ENCODE results near the gene ARID4A.
"Not testable (repeated sequence)": the region's sequence is repeated elsewhere in the genome, so short reads cannot be mapped to it uniquely, and the experiment has no call there.

Gene ARID4A

DNA sequence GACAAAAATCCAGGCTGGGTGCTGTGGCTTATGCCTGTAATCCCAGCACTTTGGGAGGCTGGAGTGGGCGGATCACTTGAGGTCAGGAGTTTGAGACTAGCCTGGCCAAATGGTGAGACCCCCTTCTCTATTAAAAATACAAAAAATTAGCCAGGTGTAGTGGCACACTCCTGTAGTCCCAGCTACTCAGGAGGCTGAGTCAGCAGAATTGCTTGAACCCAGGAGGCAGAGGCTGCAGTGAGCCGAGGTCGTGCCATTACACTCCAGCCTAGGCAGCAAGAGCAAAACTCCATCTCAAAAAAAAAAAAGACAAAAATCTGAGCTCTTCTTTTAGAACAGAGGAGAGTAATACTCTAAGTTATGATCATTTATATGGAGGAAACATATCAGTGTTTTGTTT is 45.2 kb downstream of the ARID4A start:
- H3K27me3 ChIP-seq (ENCODE audit: control insufficient read depth in 1 of 2, insufficient read depth in 2 of 2, low read length in 2 of 2), result not testable (repeated sequence)

DNA sequence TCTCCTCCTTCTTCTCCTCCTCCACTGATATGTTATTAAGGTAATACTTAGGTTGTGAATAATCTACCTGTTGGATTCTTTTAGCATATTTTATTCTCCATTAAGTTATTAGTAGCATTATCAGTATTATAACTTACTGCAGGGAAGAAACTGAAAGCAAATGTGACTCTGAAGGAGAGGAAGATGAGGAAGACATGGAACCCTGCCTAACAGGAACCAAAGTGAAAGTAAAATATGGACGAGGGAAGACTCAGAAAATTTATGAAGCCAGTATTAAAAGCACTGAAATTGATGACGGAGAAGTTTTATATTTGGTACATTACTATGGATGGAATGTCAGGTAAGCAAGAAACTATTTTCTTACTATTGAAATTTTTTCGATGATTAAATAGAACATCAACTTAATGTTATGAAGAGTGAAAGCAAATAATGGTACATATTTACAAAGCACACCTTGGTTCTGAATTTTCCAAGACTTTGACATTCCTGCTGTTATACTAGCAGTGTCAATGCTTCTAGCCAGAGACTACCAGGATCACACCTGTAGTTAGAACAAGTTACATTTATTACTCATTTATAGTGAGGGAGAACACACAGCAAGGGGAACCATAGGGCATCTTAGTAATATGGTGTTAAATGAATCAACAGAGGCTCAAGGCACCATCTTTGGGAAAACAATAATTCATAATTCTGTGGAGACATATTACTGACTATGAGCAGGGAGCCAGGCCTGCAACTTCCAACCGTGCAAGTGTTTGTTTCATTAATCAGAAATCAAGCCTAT is 55.4 kb downstream of the ARID4A start:
- Histone ChIP-seq H3K4me1 (ENCODE audit: control insufficient read depth in 1 of 2, insufficient read depth in 2 of 2, low read length in 2 of 2) (peaks cover 0 to 6% of the 10 kb centered on the region in 2 donors), H3K4me3 (ENCODE audit: low read depth in 1 of 2, low read length in 2 of 2) (peak overlapping the region; percentile 17 to 50), H3K9me3 (ENCODE audit: control insufficient read depth in 1 of 2, low read length in 2 of 2) (no peaks in the 10 kb centered on the region), H3K27me3 (ENCODE audit: control insufficient read depth in 1 of 2, insufficient read depth in 2 of 2, low read length in 2 of 2) (no peaks in the 10 kb centered on the region), H3K27ac (ENCODE audit: low read depth, low read length) (no peak overlapping the region), H3K36me3 (ENCODE audit: control insufficient read depth in 1 of 2, insufficient read depth in 2 of 2, low read length in 2 of 2) (peaks cover 6 to 56% of the 10 kb centered on the region in 2 donors), H3K9ac (ENCODE audit: low read depth in 1 of 2, low read length in 2 of 2) (peak overlapping the region in 1 of 2 donors; percentile 5)

More for the DNA sequence above, 45.2 kb downstream of the ARID4A start:
- not testable (repeated sequence) for H3K4me3 ChIP-seq (ENCODE audit: low read depth in 1 of 2, low read length in 2 of 2); H3K9me3 ChIP-seq (ENCODE audit: control insufficient read depth in 1 of 2, low read length in 2 of 2); H3K9ac ChIP-seq (ENCODE audit: low read depth in 1 of 2, low read length in 2 of 2); H3K4me1 ChIP-seq (ENCODE audit: control insufficient read depth in 1 of 2, insufficient read depth in 2 of 2, low read length in 2 of 2); H3K27ac ChIP-seq (ENCODE audit: low read depth, low read length)
- peaks cover 14 to 38% of the 10 kb centered on the region in 2 donors for H3K36me3 ChIP-seq (ENCODE audit: control insufficient read depth in 1 of 2, insufficient read depth in 2 of 2, low read length in 2 of 2)

DNA sequence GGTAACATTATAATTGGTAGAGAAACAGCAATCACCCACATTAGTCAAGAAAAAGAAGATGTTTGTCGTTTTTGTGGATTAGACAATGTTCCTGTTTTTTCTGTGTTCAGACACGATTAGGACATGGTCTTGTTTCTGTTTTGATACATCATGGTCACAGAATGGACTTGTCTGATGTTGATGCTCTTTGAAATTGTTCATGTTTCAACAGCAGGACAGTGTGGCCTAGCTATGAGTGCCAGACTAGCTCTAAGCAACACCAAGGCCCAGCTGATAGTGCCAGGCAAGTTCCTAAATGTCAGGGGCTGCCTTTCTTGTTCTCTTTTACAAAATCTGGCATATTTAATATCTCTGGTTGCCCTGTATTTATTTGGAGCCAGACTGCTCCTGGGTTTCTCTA is 56.5 kb downstream of the ARID4A start:
- Histone ChIP-seq H3K4me1 (ENCODE audit: control insufficient read depth in 1 of 2, insufficient read depth in 2 of 2, low read length in 2 of 2) (peaks cover 0 to 6% of the 10 kb centered on the region in 2 donors), H3K27me3 (ENCODE audit: control insufficient read depth in 1 of 2, insufficient read depth in 2 of 2, low read length in 2 of 2) (no peaks in the 10 kb centered on the region), H3K4me3 (ENCODE audit: low read depth in 1 of 2, low read length in 2 of 2) (no peak overlapping the region), H3K36me3 (ENCODE audit: control insufficient read depth in 1 of 2, insufficient read depth in 2 of 2, low read length in 2 of 2) (peaks cover 11 to 48% of the 10 kb centered on the region in 2 donors), H3K9me3 (ENCODE audit: control insufficient read depth in 1 of 2, low read length in 2 of 2) (no peaks in the 10 kb centered on the region), H3K27ac (ENCODE audit: low read depth, low read length) (no peak overlapping the region), H3K9ac (ENCODE audit: low read depth in 1 of 2, low read length in 2 of 2) (no peak overlapping the region)

DNA sequence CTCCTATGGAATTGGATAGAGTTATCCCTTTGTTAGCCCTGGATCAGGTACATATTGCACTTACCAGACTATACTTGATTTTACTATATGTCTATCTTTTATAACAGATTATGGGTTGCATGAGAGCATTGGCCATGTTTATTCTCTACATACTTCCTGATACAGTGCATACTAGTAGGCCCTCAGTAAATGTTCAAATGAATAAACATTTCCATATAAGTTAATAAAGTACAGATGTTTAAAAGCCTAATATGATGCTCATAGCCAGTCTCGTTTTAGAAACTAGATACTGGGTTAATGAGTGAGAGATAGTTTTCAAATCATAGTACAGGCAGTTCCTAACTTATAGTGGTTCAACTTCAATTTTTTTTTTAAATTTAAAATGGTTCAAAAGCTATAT is 57.9 kb downstream of the ARID4A start:
- Histone ChIP-seq H3K36me3 (ENCODE audit: control insufficient read depth in 1 of 2, insufficient read depth in 2 of 2, low read length in 2 of 2) (peaks cover 16 to 50% of the 10 kb centered on the region in 2 donors), H3K27me3 (ENCODE audit: control insufficient read depth in 1 of 2, insufficient read depth in 2 of 2, low read length in 2 of 2) (no peaks in the 10 kb centered on the region), H3K27ac (ENCODE audit: low read depth, low read length) (no peak overlapping the region)

DNA sequence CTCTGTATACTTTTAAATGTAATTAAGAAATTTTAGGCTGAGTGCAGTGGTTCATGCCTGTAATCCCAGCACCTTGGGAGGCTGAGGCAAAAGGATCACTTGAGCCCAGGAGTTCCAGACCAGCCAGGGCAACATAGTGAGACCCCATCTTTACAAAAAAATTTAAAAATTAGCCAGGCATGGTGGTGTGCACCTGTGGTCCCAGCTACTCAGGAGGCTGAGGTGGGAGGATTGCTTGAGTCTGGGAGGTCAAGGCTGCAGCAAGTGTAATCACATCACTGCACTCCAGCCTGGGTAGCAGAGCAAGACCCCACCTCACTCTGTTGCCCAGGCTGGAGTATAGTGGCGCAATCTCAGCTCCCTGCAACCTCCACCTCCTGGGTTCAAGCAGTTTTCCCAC is 63.9 kb downstream of the ARID4A start:
- H3K4me3 ChIP-seq (ENCODE audit: low read depth in 1 of 2, low read length in 2 of 2); H3K4me1 ChIP-seq (ENCODE audit: control insufficient read depth in 1 of 2, insufficient read depth in 2 of 2, low read length in 2 of 2); H3K27me3 ChIP-seq (ENCODE audit: control insufficient read depth in 1 of 2, insufficient read depth in 2 of 2, low read length in 2 of 2); H3K27ac ChIP-seq (ENCODE audit: low read depth, low read length); H3K9ac ChIP-seq (ENCODE audit: low read depth in 1 of 2, low read length in 2 of 2); H3K9me3 ChIP-seq (ENCODE audit: control insufficient read depth in 1 of 2, low read length in 2 of 2): not testable (repeated sequence)
- peaks cover 34 to 50% of the 10 kb centered on the region in 2 donors for H3K36me3 ChIP-seq (ENCODE audit: control insufficient read depth in 1 of 2, insufficient read depth in 2 of 2, low read length in 2 of 2)

More for the DNA sequence above, 57.9 kb downstream of the ARID4A start:
- H3K9me3 ChIP-seq (ENCODE audit: control insufficient read depth in 1 of 2, low read length in 2 of 2), result no peaks in the 10 kb centered on the region
- H3K9ac ChIP-seq (ENCODE audit: low read depth in 1 of 2, low read length in 2 of 2), result no peak overlapping the region
- H3K4me3 ChIP-seq (ENCODE audit: low read depth in 1 of 2, low read length in 2 of 2), result no peak overlapping the region
- peaks cover 0 to 6% of the 10 kb centered on the region in 2 donors for H3K4me1 ChIP-seq (ENCODE audit: control insufficient read depth in 1 of 2, insufficient read depth in 2 of 2, low read length in 2 of 2)

DNA sequence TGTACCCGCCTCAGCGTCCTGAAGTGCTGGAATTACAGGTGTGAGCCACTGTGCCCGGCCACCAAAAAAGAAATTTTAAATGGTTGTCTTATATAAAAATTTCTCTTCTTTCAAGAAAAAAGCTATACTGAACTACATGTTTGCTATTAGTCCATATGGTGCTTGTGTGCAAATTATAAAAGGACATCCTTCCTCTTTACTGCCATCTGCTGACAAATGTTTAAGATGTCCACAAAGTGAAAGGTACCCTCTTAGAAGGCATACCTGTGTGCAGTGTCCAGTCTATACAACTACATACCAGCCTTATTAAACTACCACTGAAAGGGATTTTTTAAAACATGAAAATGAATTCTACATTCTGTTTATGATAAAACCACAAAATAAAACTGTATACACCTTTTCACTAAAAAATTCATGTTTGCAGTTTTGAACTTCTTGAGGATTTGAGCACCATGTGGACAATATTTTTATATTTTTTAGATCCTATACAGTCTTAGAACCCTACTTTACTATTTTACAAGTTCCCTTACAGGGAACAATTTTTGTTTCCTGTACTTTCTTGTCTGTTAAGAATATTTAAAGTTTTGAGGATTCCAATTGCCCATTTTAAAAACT is 64.5 kb downstream of the ARID4A start:
- H3K27ac ChIP-seq (ENCODE audit: low read depth, low read length), result no peak overlapping the region
- H3K36me3 ChIP-seq (ENCODE audit: control insufficient read depth in 1 of 2, insufficient read depth in 2 of 2, low read length in 2 of 2), result peaks cover 40 to 55% of the 10 kb centered on the region in 2 donors
- H3K27me3 ChIP-seq (ENCODE audit: control insufficient read depth in 1 of 2, insufficient read depth in 2 of 2, low read length in 2 of 2), result no peaks in the 10 kb centered on the region
- H3K9ac ChIP-seq (ENCODE audit: low read depth in 1 of 2, low read length in 2 of 2), result no peak overlapping the region
- H3K4me1 ChIP-seq (ENCODE audit: control insufficient read depth in 1 of 2, insufficient read depth in 2 of 2, low read length in 2 of 2), result no peaks in the 10 kb centered on the region
- no peaks in the 10 kb centered on the region for H3K9me3 ChIP-seq (ENCODE audit: control insufficient read depth in 1 of 2, low read length in 2 of 2)
- no peak overlapping the region for H3K4me3 ChIP-seq (ENCODE audit: low read depth in 1 of 2, low read length in 2 of 2)

DNA sequence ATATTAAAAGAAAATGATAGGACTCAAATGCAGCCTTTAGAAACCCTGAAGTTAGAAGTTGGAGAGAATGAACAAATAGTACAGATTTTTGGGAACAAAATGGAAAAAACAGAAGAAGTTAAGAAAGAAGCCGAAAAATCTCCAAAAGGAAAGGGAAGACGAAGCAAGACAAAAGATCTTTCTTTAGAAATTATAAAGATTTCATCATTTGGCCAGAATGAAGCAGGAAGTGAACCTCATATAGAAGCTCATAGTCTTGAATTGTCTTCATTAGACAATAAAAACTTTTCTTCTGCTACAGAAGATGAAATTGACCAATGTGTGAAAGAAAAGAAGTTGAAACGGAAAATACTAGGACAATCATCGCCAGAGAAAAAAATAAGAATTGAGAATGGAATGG is 66.0 kb downstream of the ARID4A start:
- H3K27ac ChIP-seq (ENCODE audit: low read depth, low read length), result no peak overlapping the region
- H3K4me3 ChIP-seq (ENCODE audit: low read depth in 1 of 2, low read length in 2 of 2), result no peak overlapping the region
- no peaks in the 10 kb centered on the region for H3K4me1 ChIP-seq (ENCODE audit: control insufficient read depth in 1 of 2, insufficient read depth in 2 of 2, low read length in 2 of 2)
- no peaks in the 10 kb centered on the region for H3K9me3 ChIP-seq (ENCODE audit: control insufficient read depth in 1 of 2, low read length in 2 of 2)
- peaks cover 37 to 63% of the 10 kb centered on the region in 2 donors for H3K36me3 ChIP-seq (ENCODE audit: control insufficient read depth in 1 of 2, insufficient read depth in 2 of 2, low read length in 2 of 2)
- H3K27me3 ChIP-seq (ENCODE audit: control insufficient read depth in 1 of 2, insufficient read depth in 2 of 2, low read length in 2 of 2), result no peaks in the 10 kb centered on the region
- no peak overlapping the region for H3K9ac ChIP-seq (ENCODE audit: low read depth in 1 of 2, low read length in 2 of 2)

DNA sequence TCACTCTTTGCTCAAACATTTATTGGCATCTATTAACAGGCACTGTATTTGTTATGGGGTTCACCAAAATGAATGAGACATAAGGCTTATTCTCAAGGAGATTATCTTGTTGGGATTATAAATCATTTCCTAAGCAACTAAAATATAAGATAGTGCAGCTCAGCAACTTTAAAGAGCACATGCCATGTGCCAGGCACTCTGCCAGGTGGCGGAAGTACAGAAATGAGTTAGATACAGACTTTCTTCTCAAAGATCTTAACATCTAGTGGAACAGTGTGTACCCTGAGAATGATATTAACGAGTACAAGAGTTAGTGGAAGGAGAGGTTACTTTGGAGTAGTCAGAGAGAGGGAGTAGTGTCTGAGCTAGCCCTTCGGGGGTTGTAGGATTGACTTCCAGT is 68.9 kb downstream of the ARID4A start:
- Histone ChIP-seq H3K9me3 (ENCODE audit: control insufficient read depth in 1 of 2, low read length in 2 of 2) (no peaks in the 10 kb centered on the region), H3K27ac (ENCODE audit: low read depth, low read length) (no peak overlapping the region), H3K27me3 (ENCODE audit: control insufficient read depth in 1 of 2, insufficient read depth in 2 of 2, low read length in 2 of 2) (no peaks in the 10 kb centered on the region), H3K4me1 (ENCODE audit: control insufficient read depth in 1 of 2, insufficient read depth in 2 of 2, low read length in 2 of 2) (no peaks in the 10 kb centered on the region), H3K36me3 (ENCODE audit: control insufficient read depth in 1 of 2, insufficient read depth in 2 of 2, low read length in 2 of 2) (peaks cover 33 to 62% of the 10 kb centered on the region in 2 donors), H3K9ac (ENCODE audit: low read depth in 1 of 2, low read length in 2 of 2) (no peak overlapping the region), H3K4me3 (ENCODE audit: low read depth in 1 of 2, low read length in 2 of 2) (no peak overlapping the region)

DNA sequence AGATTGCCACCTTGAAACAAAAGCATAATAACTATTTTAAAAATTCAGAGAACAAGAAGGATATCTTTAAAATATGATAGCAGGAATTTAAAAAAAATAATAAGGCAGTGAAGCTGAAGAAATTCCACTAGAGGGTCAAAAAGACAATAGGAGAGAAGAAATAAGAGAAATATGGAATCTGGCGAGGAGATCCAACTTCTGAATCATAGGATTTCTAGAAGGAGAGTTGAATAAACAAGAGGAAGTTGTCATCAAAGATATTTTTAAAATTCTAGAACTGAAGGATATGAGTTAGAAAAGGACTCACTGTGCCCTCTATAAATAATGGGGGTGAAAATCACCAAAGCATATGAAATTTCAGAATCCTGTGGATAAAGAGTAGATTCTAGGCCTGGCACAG is 70.6 kb downstream of the ARID4A start:
- Histone ChIP-seq H3K4me3 (ENCODE audit: low read depth in 1 of 2, low read length in 2 of 2) (no peak overlapping the region), H3K9ac (ENCODE audit: low read depth in 1 of 2, low read length in 2 of 2) (no peak overlapping the region), H3K36me3 (ENCODE audit: control insufficient read depth in 1 of 2, insufficient read depth in 2 of 2, low read length in 2 of 2) (peaks cover 38 to 70% of the 10 kb centered on the region in 2 donors), H3K27ac (ENCODE audit: low read depth, low read length) (no peak overlapping the region), H3K27me3 (ENCODE audit: control insufficient read depth in 1 of 2, insufficient read depth in 2 of 2, low read length in 2 of 2) (no peaks in the 10 kb centered on the region), H3K4me1 (ENCODE audit: control insufficient read depth in 1 of 2, insufficient read depth in 2 of 2, low read length in 2 of 2) (no peaks in the 10 kb centered on the region), H3K9me3 (ENCODE audit: control insufficient read depth in 1 of 2, low read length in 2 of 2) (no peaks in the 10 kb centered on the region)

DNA sequence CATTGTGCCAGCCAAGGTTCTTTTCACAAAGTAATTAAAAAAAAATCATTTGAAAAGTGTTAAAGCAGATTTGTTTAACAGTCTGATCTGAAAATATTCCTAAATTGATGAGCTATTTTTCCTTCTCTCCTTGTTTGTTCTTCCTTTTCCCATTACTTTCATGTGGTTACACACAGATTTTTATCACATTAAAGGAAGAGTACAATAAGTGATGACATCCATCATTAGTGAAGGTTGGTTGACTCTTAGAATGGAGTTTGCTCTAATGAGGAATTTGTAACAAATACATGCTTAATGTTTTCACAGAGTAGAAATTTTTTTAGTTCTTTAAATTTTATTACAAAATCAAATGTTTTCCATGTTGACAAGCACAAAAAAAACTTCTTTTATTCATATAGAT is 78.4 kb downstream of the ARID4A start:
- H3K4me1 ChIP-seq (ENCODE audit: control insufficient read depth in 1 of 2, insufficient read depth in 2 of 2, low read length in 2 of 2), result no peaks in the 10 kb centered on the region
- no peak overlapping the region for H3K27ac ChIP-seq (ENCODE audit: low read depth, low read length)
- peaks cover 10 to 30% of the 10 kb centered on the region in 2 donors for H3K36me3 ChIP-seq (ENCODE audit: control insufficient read depth in 1 of 2, insufficient read depth in 2 of 2, low read length in 2 of 2)
- H3K27me3 ChIP-seq (ENCODE audit: control insufficient read depth in 1 of 2, insufficient read depth in 2 of 2, low read length in 2 of 2), result no peaks in the 10 kb centered on the region
- H3K9ac ChIP-seq (ENCODE audit: low read depth in 1 of 2, low read length in 2 of 2), result no peak overlapping the region
- no peak overlapping the region for H3K4me3 ChIP-seq (ENCODE audit: low read depth in 1 of 2, low read length in 2 of 2)
- H3K9me3 ChIP-seq (ENCODE audit: control insufficient read depth in 1 of 2, low read length in 2 of 2), result no peaks in the 10 kb centered on the region
